T-helper 1 cell treated with Interleukin-12 subunit alpha and Interleukin-12 subunit beta and Interleukin-4 antibody, amounts not matched to agents 30 ng/mL and 1 ng/mL, for 36 hours (primary cell): ENCODE measurements around the gene OR2B2. TPM values are rescaled to one million over a fixed set of nuclear protein-coding genes. Genes with fewer than 3 reads are reported as not detected.
"Not testable (repeated sequence)": the region's sequence is repeated elsewhere in the genome, so short reads cannot be mapped to it uniquely, and the experiment has no call there.

ENCODE experiments used
- intact Hi-C: fragments of 100-400 bp; cut with micrococcal nuclease; formaldehyde crosslinking; loops from one replicate; pipeline ENCODE4 v1.15.1; 2024
- total RNA-seq: library from RNA; stranded (reverse); gene quantifications from 2 replicates; pipeline ENCODE4 v1.2.3, GENCODE V29; 2022

OR2B2 gene
- not detected in 2 replicates for total RNA-seq

GRCh38 chr6:27911956-27912446, at the start of gene OR2B2:
Gene OR2B2, minus strand, starts transcription at chr6:27912396. Its CDS starts 77 bp downstream, at chr6:27912319.
- intact Hi-C loops, result no loop called here

GRCh38 chr6:27957516-27957915, 45.3 kb upstream of the OR2B2 start:
- intact Hi-C loops, result no loop called here

- intact Hi-C loops, result no loop called here
Measured at GRCh38 chr6:27956941-27957340, 44.7 kb upstream of the OR2B2 start, which contains the start of gene OR2B6. Gene OR2B6, plus strand, starts transcription at chr6:27957241. Its CDS starts 0 bp downstream, at chr6:27957241.

DNA sequence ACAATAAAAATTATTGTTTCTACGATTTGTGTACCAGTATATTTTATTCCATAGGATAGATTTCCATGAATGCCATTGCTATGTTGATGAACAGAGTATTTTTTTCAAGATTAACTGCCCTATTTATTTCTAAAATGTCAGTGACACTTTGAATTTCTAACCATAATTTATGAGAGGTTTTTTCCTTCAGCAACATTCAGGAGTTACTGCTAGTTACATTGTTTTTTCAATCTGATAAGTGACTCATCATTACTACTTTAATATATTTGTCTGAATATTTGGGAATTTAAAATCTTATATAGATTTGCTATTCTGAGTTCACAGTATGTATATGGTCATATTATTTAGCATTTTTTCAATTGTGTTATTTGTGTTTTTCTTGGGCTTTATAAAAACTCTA, 38.8 kb upstream of the OR2B2 start:
- intact Hi-C loops, result no loop called here

DNA sequence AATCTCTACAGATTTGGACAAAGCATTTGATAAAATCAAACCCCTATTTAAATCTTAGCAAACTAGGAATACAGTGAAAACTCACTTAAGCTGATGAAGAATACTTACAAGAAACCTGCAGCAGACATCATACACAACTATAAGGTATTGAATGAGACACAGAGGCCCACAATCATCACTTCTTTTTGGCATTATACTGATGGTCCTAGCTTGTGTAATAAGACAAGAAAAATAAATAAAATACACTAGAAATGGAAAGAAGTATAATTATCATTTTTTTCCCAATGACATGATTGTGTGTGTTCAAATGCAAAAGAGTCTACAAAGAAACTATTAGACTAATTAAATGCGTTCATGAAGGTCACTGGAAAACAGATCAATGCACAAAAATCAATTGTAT, 36.0 kb upstream of the OR2B2 start:
- intact Hi-C loops, result no loop called here

GRCh38 chr6:27943072-27943471, 30.9 kb upstream of the OR2B2 start:
- intact Hi-C loops, result not testable (repeated sequence)

DNA sequence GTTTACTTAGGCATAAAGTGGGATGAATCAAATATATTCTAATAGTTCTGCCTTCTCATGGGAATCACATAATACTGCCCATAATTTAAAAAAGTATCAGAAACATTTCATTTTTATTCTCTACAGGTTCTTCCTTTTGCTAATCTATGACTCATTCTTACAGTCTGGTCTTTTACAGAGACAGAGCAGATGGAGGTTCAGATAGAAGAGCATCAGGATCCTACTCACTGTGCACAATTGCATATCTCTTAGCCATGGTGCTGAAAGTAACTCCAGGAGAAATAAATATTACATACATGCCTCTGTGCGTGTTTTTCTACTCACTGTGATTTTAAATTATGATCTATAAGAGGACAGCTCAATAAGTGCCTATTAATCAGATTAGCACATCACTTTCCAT, 28.6 kb upstream of the OR2B2 start:
- intact Hi-C loops, result no loop called here

GRCh38 chr6:27931209-27931608, 19.0 kb upstream of the OR2B2 start:
- intact Hi-C loops, result no loop called here

- intact Hi-C loops, result not testable (repeated sequence)
Measured at GRCh38 chr6:27929930-27930329, 17.7 kb upstream of the OR2B2 start.

DNA sequence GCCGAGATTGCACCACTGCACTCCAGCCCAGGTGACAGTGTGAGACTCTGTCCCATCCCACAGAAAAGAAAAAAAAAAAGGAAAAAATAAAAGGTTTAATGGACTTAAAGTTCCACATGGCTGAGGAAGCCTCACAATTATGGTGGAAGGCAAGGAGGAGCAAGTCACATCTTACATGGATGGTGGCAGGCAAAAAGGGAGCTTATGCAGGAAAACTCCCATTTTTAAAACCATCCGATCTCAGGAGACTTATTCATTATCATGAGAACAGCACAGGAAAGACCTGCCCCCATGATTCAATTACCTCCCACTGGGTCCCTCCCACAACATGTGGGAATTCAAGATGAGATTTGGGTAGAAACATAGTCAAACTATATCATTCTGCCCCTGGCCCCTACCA, 15.8 kb upstream of the OR2B2 start:
- intact Hi-C loops, result not testable (repeated sequence)

DNA sequence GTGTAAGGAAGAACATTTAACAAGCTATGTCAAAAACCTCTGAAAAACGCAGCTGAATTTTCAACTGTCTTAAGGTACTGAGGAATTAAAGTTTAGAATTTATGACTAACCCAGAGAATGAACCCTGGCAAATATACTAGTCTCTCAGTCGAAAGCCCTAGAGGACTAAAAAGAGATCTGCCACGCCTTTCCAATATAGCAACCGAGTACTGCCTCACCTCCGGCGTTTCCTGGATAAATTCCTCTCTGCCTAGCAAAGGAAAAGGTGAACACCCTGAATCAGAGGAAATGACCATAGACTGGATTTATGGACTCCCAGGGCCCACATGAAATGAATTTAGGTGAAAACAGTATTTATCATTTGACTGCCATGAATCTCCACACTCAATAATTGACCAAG, 12.0 kb upstream of the OR2B2 start:
- intact Hi-C loops, result no loop called here

GRCh38 chr6:27922949-27923348, 10.8 kb upstream of the OR2B2 start:
- intact Hi-C loops, result no loop called here

DNA sequence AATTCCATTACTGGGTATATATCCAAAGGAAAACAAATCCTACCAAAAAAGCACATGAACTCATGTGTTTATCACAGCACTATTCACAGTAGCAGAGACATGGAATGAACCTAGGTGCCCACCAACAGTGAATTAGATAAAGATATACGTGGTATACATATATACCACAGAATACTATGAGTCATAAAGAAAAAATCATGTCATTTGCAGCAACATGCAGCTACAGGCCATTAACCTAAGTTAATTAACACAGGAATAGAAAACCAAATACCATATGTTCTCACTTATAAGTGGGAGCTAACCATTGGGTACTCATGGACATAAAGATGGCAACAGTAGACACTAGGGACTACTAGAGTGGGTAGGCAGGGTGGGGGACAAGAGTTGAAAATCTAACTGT, 4.2 kb downstream of the OR2B2 start:
- intact Hi-C loops, result loop anchor here (10.0 kb wide), 3 partner anchors 317 to 807 kb away; partner anchors contain the start of gene ZSCAN9

DNA sequence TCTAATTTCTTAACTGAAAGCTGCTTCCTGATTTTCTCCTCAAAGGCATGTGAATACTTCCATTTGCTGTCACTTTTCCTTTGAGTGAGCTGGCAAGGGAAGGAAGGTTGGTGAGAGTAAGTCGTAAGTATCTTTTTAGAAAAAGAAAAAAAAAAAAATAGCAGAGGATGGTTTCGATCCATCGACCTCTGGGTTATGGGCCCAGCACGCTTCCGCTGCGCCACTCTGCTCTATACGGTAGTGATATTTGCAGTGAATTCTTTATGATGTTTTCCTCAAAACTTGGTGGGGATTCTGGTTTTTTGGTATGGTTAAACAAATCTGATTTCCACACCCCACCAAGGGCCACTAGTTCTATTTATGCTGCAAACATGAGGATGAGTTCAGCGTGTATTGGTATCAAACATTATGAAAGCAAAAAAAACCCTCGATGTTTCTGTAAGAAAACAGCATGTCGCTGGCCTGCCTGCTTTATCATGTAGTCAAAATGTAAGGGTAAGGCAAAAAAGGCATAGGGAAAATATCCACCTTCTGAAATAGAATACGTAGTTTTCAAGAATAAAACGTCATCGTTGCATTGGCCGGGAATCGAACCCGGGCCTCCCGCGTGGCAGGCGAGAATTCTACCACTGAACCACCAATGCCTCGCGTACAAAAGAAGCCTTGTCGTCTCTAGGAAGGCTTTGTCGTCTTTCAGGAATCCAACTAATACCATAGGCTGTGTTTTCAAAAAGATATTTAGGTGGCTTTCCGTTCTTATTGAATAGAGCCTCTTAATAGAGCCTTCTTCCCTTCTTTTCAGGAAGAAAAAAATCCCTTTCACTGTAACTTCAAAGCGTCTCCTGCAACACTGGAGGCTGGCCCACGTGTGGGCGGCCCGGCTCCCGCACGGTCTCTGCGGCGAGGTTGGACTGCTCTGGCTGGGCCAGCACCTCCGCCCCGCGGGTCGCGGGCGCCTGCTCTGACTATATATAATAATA, 9.6 kb downstream of the OR2B2 start:
- intact Hi-C loops, result loop anchor here (1.0 to 10.0 kb wide), 22 partner anchors 8 to 1348 kb away; partner anchors contain the start of genes POM121L2, ZKSCAN8, ZNF165 and ZSCAN26

DNA sequence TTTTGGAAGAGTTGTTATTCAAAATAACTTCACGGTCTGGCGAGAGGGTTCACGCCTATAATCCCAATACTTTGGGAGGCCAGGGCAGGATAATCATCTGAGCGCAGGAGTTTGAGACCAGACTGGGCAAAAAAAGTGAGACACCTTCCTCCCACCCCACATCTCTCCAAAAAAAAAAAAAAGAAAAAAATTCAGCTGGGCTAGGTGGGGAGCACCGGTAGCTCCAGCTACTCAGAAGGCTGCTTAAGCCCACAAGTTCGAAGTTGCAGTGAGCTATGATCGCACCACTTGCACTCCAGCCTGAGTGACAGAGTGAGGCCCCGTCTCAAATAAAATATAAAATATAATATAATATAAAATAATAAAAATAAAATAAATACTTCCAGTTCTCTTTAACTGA, 10.4 kb downstream of the OR2B2 start:
- intact Hi-C loops, result loop anchor here (1.0 to 10.0 kb wide), 21 partner anchors 8 to 1347 kb away; partner anchors contain the start of genes POM121L2, ZKSCAN8, ZNF165 and ZSCAN26

DNA sequence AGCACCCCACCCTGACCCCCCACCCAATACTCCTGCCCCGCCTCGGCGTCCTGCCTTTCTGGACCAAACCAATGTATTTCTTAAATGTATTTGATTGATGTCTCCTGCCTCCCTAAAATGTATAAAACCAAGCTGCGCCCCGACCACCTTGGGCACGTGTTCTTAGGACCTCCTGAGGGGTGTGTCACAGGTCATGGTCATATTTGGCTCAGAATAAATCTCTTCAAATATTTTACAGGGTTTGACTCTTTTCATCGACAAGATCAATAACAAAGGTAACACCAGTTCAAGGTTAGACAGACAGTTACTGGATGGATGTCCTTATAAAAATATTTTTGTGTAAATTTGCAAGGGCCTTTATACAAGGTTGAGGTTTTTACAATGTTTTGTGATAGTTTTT, 12.0 kb downstream of the OR2B2 start:
- intact Hi-C loops, result loop anchor here (5.0 to 10.0 kb wide), 6 partner anchors 293 to 1042 kb away; partner anchors contain the start of genes ZSCAN26 and ZSCAN9

DNA sequence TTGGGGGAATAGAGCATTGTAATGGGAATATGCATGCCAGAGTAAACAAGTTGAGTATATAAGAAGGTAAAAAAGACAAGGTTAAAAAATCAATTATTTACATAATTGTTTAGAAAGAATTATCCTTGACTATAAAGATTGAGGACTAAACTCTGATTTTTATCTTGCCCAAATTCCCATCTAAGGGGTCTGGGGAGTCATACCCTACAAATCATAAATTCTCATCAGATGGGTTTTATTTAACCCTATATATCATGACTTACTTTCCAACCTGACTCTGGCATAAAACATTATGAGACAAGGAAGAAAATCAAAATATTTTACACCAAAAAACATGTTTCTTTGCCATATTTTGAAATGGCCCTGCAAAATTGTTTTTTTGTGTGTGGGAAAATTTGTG, 12.7 kb downstream of the OR2B2 start:
- intact Hi-C loops, result loop anchor here (10.0 kb wide), 2 partner anchors 965 to 1115 kb away; no protein-coding TSS in a partner anchor

- intact Hi-C loops, result loop anchor here (10.0 kb wide), 2 partner anchors 967 to 1117 kb away; no protein-coding TSS in a partner anchor
Measured at GRCh38 chr6:27897580-27898206, 14.5 kb downstream of the OR2B2 start.

GRCh38 chr6:27896398-27896796, 15.8 kb downstream of the OR2B2 start:
- intact Hi-C loops, result loop anchor here (10.0 kb wide), 2 partner anchors 968 to 1118 kb away; no protein-coding TSS in a partner anchor

- intact Hi-C loops, result loop anchor here (1.0 to 10.0 kb wide), 20 partner anchors 7 to 1873 kb away; partner anchors contain the start of genes ABT1, POM121L2 and TRIM27
Measured at GRCh38 chr6:27894839-27895762, 17.1 kb downstream of the OR2B2 start.
